Measurements from ENCODE around the gene ABCD3. TPM values are rescaled to one million over a fixed set of nuclear protein-coding genes. Genes with fewer than 3 reads are reported as not detected.

Gene ABCD3
- total and polyA plus RNA-seq, 2 of the 13 experiments (the other 11 are each of a cell fraction or from before 2014, with no cell fraction given) = 27.5 to 166 TPM

GRCh38 chr1:94553323-94553730 lies 135.1 kb downstream of the ABCD3 start (continued):
- TF ChIP-seq GLI4 (CRISPR knock-in tag; IDR thresholded peaks at IDR 0.05; ENCODE audit: borderline replicate concordance) (no peak), ZSCAN25 (CRISPR knock-in tag; IDR thresholded peaks at IDR 0.05) (no peak), TEAD3 (CRISPR knock-in tag; optimal IDR thresholded peaks at IDR 0.05; ENCODE audit: borderline replicate concordance) (peak; percentile 61), SPEN (CRISPR knock-in tag; IDR thresholded peaks at IDR 0.05; ENCODE audit: low read depth) (no peak), NFE2L1 (CRISPR knock-in tag; IDR thresholded peaks at IDR 0.05; ENCODE audit: borderline replicate concordance) (no peak), ZNF510 (CRISPR knock-in tag; IDR thresholded peaks at IDR 0.05; ENCODE audit: low read depth) (no peak), CSRNP1 (CRISPR knock-in tag; IDR thresholded peaks at IDR 0.05) (no peak), ZNF335 (CRISPR knock-in tag; IDR thresholded peaks at IDR 0.05) (no peak), UBTF (CRISPR knock-in tag; IDR thresholded peaks at IDR 0.05) (no peak), HOXD1 (CRISPR knock-in tag; IDR thresholded peaks at IDR 0.05) (no peak), GABPA (IDR thresholded peaks at IDR 0.05; ENCODE audit: low read depth, low read length) (no peak), GABPA (CRISPR knock-in tag; IDR thresholded peaks at IDR 0.05; ENCODE audit: low read depth) (no peak), ZNF331 (CRISPR knock-in tag; IDR thresholded peaks at IDR 0.05) (0 out of 2 replicates have a peak, but pooled peaks have one; percentile 29), RAD51 (IDR thresholded peaks at IDR 0.05; ENCODE audit: borderline replicate concordance) (no peak), STAT5B (CRISPR knock-in tag; IDR thresholded peaks at IDR 0.05) (no peak), ZNF367 (CRISPR knock-in tag; IDR thresholded peaks at IDR 0.05; ENCODE audit: borderline replicate concordance) (no peak), BRD4 (CRISPR knock-in tag; IDR thresholded peaks at IDR 0.05) (no peak), ZFP62 (CRISPR knock-in tag; IDR thresholded peaks at IDR 0.05) (no peak), SIX1 (CRISPR knock-in tag; IDR thresholded peaks at IDR 0.05; ENCODE audit: borderline replicate concordance) (peak; percentile 84; the same call in 1 of the 2 replicates), ZNF782 (CRISPR knock-in tag; IDR thresholded peaks at IDR 0.05; ENCODE audit: borderline replicate concordance) (no peak), MIXL1 (CRISPR knock-in tag; IDR thresholded peaks at IDR 0.05) (no peak)
- TF ChIP-seq, protein P1, sequence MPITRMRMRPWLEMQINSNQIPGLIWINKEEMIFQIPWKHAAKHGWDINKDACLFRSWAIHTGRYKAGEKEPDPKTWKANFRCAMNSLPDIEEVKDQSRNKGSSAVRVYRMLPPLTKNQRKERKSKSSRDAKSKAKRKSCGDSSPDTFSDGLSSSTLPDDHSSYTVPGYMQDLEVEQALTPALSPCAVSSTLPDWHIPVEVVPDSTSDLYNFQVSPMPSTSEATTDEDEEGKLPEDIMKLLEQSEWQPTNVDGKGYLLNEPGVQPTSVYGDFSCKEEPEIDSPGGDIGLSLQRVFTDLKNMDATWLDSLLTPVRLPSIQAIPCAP (CRISPR knock-in tag; IDR thresholded peaks at IDR 0.05; ENCODE audit: low read depth) = no peak
- TF ChIP-seq, protein P2, sequence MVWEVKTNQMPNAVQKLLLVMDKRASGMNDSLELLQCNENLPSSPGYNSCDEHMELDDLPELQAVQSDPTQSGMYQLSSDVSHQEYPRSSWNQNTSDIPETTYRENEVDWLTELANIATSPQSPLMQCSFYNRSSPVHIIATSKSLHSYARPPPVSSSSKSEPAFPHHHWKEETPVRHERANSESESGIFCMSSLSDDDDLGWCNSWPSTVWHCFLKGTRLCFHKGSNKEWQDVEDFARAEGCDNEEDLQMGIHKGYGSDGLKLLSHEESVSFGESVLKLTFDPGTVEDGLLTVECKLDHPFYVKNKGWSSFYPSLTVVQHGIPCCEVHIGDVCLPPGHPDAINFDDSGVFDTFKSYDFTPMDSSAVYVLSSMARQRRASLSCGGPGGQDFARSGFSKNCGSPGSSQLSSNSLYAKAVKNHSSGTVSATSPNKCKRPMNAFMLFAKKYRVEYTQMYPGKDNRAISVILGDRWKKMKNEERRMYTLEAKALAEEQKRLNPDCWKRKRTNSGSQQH (CRISPR knock-in tag; IDR thresholded peaks at IDR 0.05; ENCODE audit: low read depth) = no peak
- TF ChIP-seq, protein P3, sequence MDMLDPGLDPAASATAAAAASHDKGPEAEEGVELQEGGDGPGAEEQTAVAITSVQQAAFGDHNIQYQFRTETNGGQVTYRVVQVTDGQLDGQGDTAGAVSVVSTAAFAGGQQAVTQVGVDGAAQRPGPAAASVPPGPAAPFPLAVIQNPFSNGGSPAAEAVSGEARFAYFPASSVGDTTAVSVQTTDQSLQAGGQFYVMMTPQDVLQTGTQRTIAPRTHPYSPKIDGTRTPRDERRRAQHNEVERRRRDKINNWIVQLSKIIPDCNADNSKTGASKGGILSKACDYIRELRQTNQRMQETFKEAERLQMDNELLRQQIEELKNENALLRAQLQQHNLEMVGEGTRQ (IDR thresholded peaks at IDR 0.05; ENCODE audit: low read depth, low read length) = no peak
- TF ChIP-seq, protein P3 (CRISPR knock-in tag; IDR thresholded peaks at IDR 0.05; ENCODE audit: borderline replicate concordance) = no peak

All from HepG2 (cell line).